DOHH2 (cell line): Measurements from ENCODE around the gene CCDC17.

Experiments used
- EZH2phosphoT487 ChIP-seq: fragments of 200-600 bp; sonication (generic); IDR thresholded peaks from 2 replicates; pipeline ENCODE4 v1.6.1; 2017; ENCODE audit warnings: borderline replicate concordance, mild to moderate bottlenecking, antibody characterized with exemption, low read length, moderate library complexity, mixed read lengths
- TF ChIP-seq, protein P1 (sequence below): fragments of 200-600 bp; sonication (generic); IDR thresholded peaks from one replicate; pipeline ENCODE4 v1.5.1; 2014; ENCODE audit warnings: antibody characterized with exemption, mild to moderate bottlenecking, low read depth, low read length; ENCODE audit not compliant: poor library complexity, severe bottlenecking

DNA sequence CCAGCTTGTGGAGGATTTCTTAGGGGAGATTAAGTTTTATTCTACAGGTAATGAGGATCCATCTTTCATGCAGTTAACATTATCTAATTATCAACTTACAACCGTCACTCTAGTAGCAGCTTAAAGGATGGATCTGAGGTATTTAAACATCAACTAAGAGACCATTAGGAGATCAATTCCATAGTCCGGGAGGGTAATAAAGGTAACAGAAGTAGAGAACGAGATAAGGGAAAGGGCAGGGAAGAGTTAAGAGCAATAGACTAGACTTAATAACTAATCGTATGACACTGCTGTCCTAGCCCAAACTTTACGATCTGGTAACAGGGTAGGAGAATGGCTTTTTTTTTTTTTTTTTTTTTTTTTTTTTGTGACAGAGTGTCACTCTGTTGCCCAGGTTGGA lies 19.5 kb upstream of the CCDC17 start:
- TF ChIP-seq, protein P1, sequence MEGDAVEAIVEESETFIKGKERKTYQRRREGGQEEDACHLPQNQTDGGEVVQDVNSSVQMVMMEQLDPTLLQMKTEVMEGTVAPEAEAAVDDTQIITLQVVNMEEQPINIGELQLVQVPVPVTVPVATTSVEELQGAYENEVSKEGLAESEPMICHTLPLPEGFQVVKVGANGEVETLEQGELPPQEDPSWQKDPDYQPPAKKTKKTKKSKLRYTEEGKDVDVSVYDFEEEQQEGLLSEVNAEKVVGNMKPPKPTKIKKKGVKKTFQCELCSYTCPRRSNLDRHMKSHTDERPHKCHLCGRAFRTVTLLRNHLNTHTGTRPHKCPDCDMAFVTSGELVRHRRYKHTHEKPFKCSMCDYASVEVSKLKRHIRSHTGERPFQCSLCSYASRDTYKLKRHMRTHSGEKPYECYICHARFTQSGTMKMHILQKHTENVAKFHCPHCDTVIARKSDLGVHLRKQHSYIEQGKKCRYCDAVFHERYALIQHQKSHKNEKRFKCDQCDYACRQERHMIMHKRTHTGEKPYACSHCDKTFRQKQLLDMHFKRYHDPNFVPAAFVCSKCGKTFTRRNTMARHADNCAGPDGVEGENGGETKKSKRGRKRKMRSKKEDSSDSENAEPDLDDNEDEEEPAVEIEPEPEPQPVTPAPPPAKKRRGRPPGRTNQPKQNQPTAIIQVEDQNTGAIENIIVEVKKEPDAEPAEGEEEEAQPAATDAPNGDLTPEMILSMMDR, result no peak
- TF ChIP-seq EZH2phosphoT487, result no peak
